ENCODE measurements around the gene CDK5RAP2.
"Not testable (repeated sequence)": the region's sequence is repeated elsewhere in the genome, so short reads cannot be mapped to it uniquely, and the experiment has no call there.

Gene CDK5RAP2

GRCh38 chr9:120583958-120584369 is 4.0 kb upstream of the CDK5RAP2 start:
- peak; percentile 67 for DNase-seq

GRCh38 chr9:120579139-120580050 is 572 bp downstream of the CDK5RAP2 start:
- DNase-seq: no peak

- no peak for DNase-seq
Observed at GRCh38 chr9:120574473-120574872, 5.5 kb downstream of the CDK5RAP2 start.

GRCh38 chr9:120572472-120572871 is 7.5 kb downstream of the CDK5RAP2 start:
- DNase-seq: no peak

GRCh38 chr9:120571443-120572257 is 8.3 kb downstream of the CDK5RAP2 start:
- DNase-seq: no peak

- no peak for DNase-seq
Observed at GRCh38 chr9:120570296-120570695, 9.7 kb downstream of the CDK5RAP2 start.

GRCh38 chr9:120569556-120569955 is 10.4 kb downstream of the CDK5RAP2 start:
- no peak for DNase-seq

- DNase-seq: no peak
Observed at GRCh38 chr9:120568816-120569215, 11.2 kb downstream of the CDK5RAP2 start.

GRCh38 chr9:120567874-120568273 is 12.1 kb downstream of the CDK5RAP2 start:
- no peak for DNase-seq

- no peak for DNase-seq
Observed at GRCh38 chr9:120567081-120567480, 12.9 kb downstream of the CDK5RAP2 start.

GRCh38 chr9:120564589-120564988 is 15.4 kb downstream of the CDK5RAP2 start:
- DNase-seq: no peak

GRCh38 chr9:120562861-120563443 is 17.0 kb downstream of the CDK5RAP2 start:
- no peak for DNase-seq

- no peak for DNase-seq
Observed at GRCh38 chr9:120561709-120562108, 18.3 kb downstream of the CDK5RAP2 start.

- DNase-seq: no peak
Observed at GRCh38 chr9:120559546-120559945, 20.4 kb downstream of the CDK5RAP2 start.

GRCh38 chr9:120558454-120558853 is 21.5 kb downstream of the CDK5RAP2 start:
- DNase-seq: no peak

GRCh38 chr9:120557205-120557604 is 22.8 kb downstream of the CDK5RAP2 start:
- no peak for DNase-seq

GRCh38 chr9:120556775-120557174 is 23.2 kb downstream of the CDK5RAP2 start:
- no peak for DNase-seq

- DNase-seq: no peak
Observed at GRCh38 chr9:120555839-120556238, 24.1 kb downstream of the CDK5RAP2 start.

- not testable (repeated sequence) for DNase-seq
Observed at GRCh38 chr9:120552210-120552704, 27.7 kb downstream of the CDK5RAP2 start.

GRCh38 chr9:120545701-120546550 is 34.0 kb downstream of the CDK5RAP2 start:
- no peak for DNase-seq

- DNase-seq: no peak
Observed at GRCh38 chr9:120544441-120544840, 35.5 kb downstream of the CDK5RAP2 start.

Measured in NCI-H524 treated with DMSO at 0.1 percent for 48 hours (cell line).